Neural progenitor cell (in vitro differentiated cells): ENCODE results near the gene SLTM. TPM values are rescaled to one million over a fixed set of nuclear protein-coding genes. Genes with fewer than 3 reads are reported as not detected.

Experiments
- DNase-seq: peaks from one replicate; pipeline ENCODE4 v3.0.0-alpha.2; 2016; ENCODE audit warnings: low spot score
- H2AFZ ChIP-seq: fragments of 200-600 bp; sonication (generic); replicated peaks from 2 replicates; pipeline ENCODE4 v1.6.1; 2016; ENCODE audit warnings: antibody characterized with exemption
- H3F3A ChIP-seq: fragments of 200-600 bp; sonication (generic); 2 replicates; pipeline ENCODE4 v1.6.1; 2016; ENCODE audit warnings: antibody characterized with exemption, low read depth
- H3K27ac ChIP-seq: fragments of 200-600 bp; sonication (generic); 2 replicates; pipeline ENCODE4 v1.5.1; 2016; ENCODE audit warnings: mild to moderate bottlenecking
- H3K27me3 ChIP-seq: fragments of 200-600 bp; sonication (generic); 2 replicates; pipeline ENCODE4 v1.6.1; 2016; ENCODE audit warnings: mild to moderate bottlenecking, moderate library complexity
- H3K36me3 ChIP-seq: fragments of 200-600 bp; sonication (generic); 2 replicates; pipeline ENCODE4 v1.5.1; 2016
- H3K4me1 ChIP-seq: fragments of 200-600 bp; sonication (generic); 2 replicates; pipeline ENCODE4 v1.6.1; 2016; ENCODE audit warnings: mixed run types
- H3K4me2 ChIP-seq: fragments of 200-600 bp; sonication (generic); 2 replicates; pipeline ENCODE4 v1.6.1; 2016
- H3K4me3 ChIP-seq: fragments of 200-600 bp; sonication (generic); 2 replicates; pipeline ENCODE4 v1.5.1; 2016
- H3K79me2 ChIP-seq: fragments of 200-600 bp; sonication (generic); 2 replicates; pipeline ENCODE4 v1.6.1; 2016; ENCODE audit warnings: low read depth
- H3K9ac ChIP-seq: fragments of 200-600 bp; sonication (generic); 2 replicates; pipeline ENCODE4 v1.6.1; 2016
- H3K9me3 ChIP-seq: fragments of 200-600 bp; sonication (generic); 2 replicates; pipeline ENCODE4 v1.5.1; 2016; ENCODE audit warnings: low read depth
- H4K20me1 ChIP-seq: fragments of 200-600 bp; sonication (generic); 2 replicates; pipeline ENCODE4 v1.6.1; 2016; ENCODE audit warnings: low read depth
- H3K27ac Mint-ChIP-seq: 3 replicates; pipeline ENCODE4 v1.8.0; 2021; ENCODE audit warnings: mixed read lengths
- H3K27me3 Mint-ChIP-seq: 2 replicates; pipeline ENCODE4 v1.8.0; 2022; ENCODE audit warnings: low read depth, mild to moderate bottlenecking, inconsistent platforms, moderate library complexity, mixed read lengths; ENCODE audit not compliant: insufficient read depth
- H3K36me3 Mint-ChIP-seq: 3 replicates; pipeline ENCODE4 v1.8.0; 2021; ENCODE audit warnings: mixed read lengths
- H3K4me1 Mint-ChIP-seq: 3 replicates; pipeline ENCODE4 v1.8.0; 2021; ENCODE audit warnings: mixed read lengths
- H3K4me3 Mint-ChIP-seq: 3 replicates; pipeline ENCODE4 v1.8.0; 2021; ENCODE audit warnings: mild to moderate bottlenecking, moderate library complexity, mixed read lengths
- H3K9me3 Mint-ChIP-seq: 3 replicates; pipeline ENCODE4 v1.8.0; 2020; ENCODE audit warnings: mixed read lengths
- EZH2 ChIP-seq: fragments of 200-600 bp; sonication (generic); IDR thresholded peaks from 2 replicates; pipeline ENCODE4 v1.6.1; 2017; ENCODE audit warnings: antibody characterized with exemption, mild to moderate bottlenecking, moderate library complexity
- EZH2phosphoT487 ChIP-seq: fragments of 200-600 bp; sonication (generic); IDR thresholded peaks from 2 replicates; pipeline ENCODE4 v1.6.1; 2017; ENCODE audit warnings: antibody characterized with exemption
- total RNA-seq: library from RNA; depleted of rRNA; stranded (reverse); fragments of >200 nt; gene quantifications from 2 replicates; pipeline ENCODE4 v1.2.3, GENCODE V29; 2015; ENCODE audit warnings: low replicate concordance
- TF ChIP-seq, protein P1 (sequence below): fragments of 200-600 bp; sonication (generic); IDR thresholded peaks from 2 replicates; pipeline ENCODE4 v1.5.1; 2017; ENCODE audit warnings: antibody characterized with exemption, mild to moderate bottlenecking

The SLTM gene
- total RNA-seq = 106 and 152 TPM in 2 replicates

DNA sequence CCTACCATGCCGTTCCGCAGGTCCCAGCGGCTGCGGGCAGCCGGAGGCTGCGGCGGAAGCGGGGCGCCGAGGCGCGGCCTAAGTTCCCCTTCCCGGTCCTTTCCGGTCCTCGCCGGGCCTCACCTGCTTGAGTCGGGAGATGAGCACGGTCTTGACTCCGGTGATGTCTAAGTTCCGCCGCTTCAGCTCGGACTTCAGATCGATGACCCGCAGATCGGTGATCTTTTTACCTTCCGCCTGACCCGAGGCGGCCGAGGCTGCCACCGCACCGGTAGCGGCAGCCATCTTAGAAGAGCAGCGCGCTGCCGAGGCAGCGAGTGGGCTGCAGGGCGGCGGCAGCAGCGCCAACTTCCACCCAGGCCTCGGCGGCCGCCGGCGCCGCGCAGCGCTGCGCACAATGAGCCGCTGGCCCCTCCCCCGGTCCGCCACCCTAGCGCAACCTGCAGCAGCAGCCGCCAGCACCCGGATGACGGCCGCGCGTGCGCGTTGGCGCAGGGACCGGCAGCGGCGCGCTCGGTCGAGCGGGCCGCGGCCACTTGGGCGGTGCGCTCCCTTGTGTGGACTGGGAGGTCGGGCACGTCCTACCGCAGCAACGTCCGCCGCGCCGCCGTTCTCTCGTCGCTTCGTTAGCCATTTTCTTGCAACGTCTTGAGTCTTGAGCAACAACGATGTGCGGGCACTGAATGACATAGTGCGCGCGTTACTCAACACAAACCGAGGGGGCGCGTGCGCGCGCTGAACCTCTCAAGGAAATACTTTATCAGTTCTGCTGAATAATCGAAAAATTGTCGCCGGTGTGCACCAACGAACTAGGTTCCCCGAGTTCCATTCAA is at the start of gene SLTM:
TSS of gene SLTM (minus strand) at position 399 of the 833 bp plus-strand sequence. CDS start at position 285, 114 bp downstream.
- H3K4me2 ChIP-seq = peak within 1 kb of the TSS; percentile 89
- Mint-ChIP-seq H3K4me1 (peaks cover 24% of the 10 kb centered on the region), H3K27ac (peak within 1 kb of the TSS; percentile 100), H3K4me3 (peak within 1 kb of the TSS; percentile 99), H3K27me3 (peaks cover 2% of the 10 kb centered on the region), H3K9me3 (no peaks in the 10 kb centered on the region), H3K36me3 (no peaks in the 10 kb centered on the region)
- H3K79me2 ChIP-seq = peaks cover 48% of the 10 kb centered on the region
- no peaks in the 10 kb centered on the region for H3K27me3 ChIP-seq
- no peak for TF ChIP-seq EZH2phosphoT487
- TF ChIP-seq, protein P1, sequence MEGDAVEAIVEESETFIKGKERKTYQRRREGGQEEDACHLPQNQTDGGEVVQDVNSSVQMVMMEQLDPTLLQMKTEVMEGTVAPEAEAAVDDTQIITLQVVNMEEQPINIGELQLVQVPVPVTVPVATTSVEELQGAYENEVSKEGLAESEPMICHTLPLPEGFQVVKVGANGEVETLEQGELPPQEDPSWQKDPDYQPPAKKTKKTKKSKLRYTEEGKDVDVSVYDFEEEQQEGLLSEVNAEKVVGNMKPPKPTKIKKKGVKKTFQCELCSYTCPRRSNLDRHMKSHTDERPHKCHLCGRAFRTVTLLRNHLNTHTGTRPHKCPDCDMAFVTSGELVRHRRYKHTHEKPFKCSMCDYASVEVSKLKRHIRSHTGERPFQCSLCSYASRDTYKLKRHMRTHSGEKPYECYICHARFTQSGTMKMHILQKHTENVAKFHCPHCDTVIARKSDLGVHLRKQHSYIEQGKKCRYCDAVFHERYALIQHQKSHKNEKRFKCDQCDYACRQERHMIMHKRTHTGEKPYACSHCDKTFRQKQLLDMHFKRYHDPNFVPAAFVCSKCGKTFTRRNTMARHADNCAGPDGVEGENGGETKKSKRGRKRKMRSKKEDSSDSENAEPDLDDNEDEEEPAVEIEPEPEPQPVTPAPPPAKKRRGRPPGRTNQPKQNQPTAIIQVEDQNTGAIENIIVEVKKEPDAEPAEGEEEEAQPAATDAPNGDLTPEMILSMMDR = peak; percentile 38
- TF ChIP-seq EZH2 = no peak
- H4K20me1 ChIP-seq = peaks cover 4% of the 10 kb centered on the region
- peaks cover 28% of the 10 kb centered on the region for H3F3A ChIP-seq
- peak within 1 kb of the TSS; percentile 95 for H2AFZ ChIP-seq
- DNase-seq = peak; percentile 98
- peaks cover 21% of the 10 kb centered on the region for H3K4me1 ChIP-seq
- H3K9me3 ChIP-seq = no peaks in the 10 kb centered on the region
- peak within 1 kb of the TSS; percentile 99 for H3K9ac ChIP-seq
- H3K27ac ChIP-seq = peak within 1 kb of the TSS; percentile 100
- peak within 1 kb of the TSS; percentile 88 for H3K4me3 ChIP-seq
- peaks cover 4% of the 10 kb centered on the region for H3K36me3 ChIP-seq

DNA sequence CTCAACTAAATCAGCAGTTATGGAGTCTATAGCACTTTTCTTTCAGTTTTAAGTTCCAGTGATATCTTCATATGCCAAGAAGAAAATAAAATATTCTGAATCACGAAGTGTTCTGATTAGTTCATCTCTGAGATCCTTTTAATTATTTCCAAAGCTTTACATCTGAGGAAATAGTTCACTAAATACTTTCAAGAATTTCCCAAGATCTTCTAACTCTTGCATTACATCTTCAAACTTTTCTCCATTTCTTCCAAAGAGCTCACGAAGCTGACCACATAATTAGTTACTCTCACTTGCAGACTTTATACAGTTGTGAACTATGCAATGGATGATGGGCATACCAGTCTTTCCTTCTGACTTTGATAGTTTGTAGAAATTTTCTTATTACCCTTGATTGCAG is 49.8 kb upstream of the SLTM start:
- Mint-ChIP-seq H3K4me1 (peaks cover 5% of the 10 kb centered on the region), H3K27ac (no peak overlapping the region), H3K9me3 (no peaks in the 10 kb centered on the region), H3K4me3 (no peak overlapping the region), H3K36me3 (no peaks in the 10 kb centered on the region), H3K27me3 (peaks cover 2% of the 10 kb centered on the region)
- Histone ChIP-seq H3K27me3 (peaks cover 14% of the 10 kb centered on the region), H3K36me3 (no peaks in the 10 kb centered on the region), H3K4me2 (no peak overlapping the region), H3K4me3 (no peak overlapping the region), H2AFZ (no peak overlapping the region), H3K9ac (no peak overlapping the region), H4K20me1 (peaks cover 2% of the 10 kb centered on the region), H3K79me2 (peaks cover 3% of the 10 kb centered on the region), H3K27ac (no peak overlapping the region), H3K9me3 (no peaks in the 10 kb centered on the region), H3K4me1 (no peaks in the 10 kb centered on the region), H3F3A (peaks cover 7% of the 10 kb centered on the region)
- TF ChIP-seq EZH2phosphoT487 = no peak
- TF ChIP-seq, protein P1 = no peak
- TF ChIP-seq EZH2 = no peak
- DNase-seq = no peak

DNA sequence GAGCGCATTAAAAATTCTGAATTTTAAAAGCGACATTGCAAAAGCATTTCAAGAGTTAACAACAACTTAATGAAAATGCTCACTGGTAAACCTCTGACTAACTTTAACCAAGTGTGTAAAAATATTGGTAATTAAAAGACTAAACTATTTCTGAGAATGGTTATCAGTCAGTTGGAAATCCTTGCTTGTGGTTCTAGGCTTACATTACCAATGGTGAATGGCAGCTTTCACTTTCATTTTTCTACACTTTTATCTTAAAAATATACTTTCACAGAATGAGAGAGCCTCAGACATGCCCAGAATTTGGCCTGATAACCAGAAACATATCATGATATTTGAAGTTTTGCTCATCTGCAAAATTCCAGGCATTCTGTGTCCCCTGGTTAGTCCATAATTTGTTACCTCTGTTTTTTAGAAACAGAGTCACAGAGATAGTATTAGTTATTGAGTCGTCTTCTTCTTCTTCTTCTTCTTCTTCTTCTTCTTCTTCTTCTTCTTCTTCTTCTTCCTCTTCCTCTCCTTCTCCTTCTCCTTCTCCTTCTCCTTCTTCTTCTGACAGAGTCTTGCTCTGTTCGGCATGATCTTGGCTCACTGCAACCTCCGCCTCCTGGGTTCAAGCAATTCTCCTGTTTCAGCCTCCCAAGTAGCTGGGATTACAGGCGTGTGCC is 48.5 kb upstream of the SLTM start:
- H3K4me3 Mint-ChIP-seq = no peak overlapping the region
- TF ChIP-seq, protein P1 = no peak
- TF ChIP-seq EZH2phosphoT487 (no peak), EZH2 (no peak)
- no peaks in the 10 kb centered on the region for H3K4me1 Mint-ChIP-seq
- no peak overlapping the region for H3K4me3 ChIP-seq
- no peak overlapping the region for H2AFZ ChIP-seq
- no peaks in the 10 kb centered on the region for H3K4me1 ChIP-seq
- peaks cover 2% of the 10 kb centered on the region for H3K27me3 Mint-ChIP-seq
- H3K27ac Mint-ChIP-seq = no peak overlapping the region
- H3K9me3 ChIP-seq = no peaks in the 10 kb centered on the region
- no peak overlapping the region for H3K27ac ChIP-seq
- no peak for DNase-seq
- H3K4me2 ChIP-seq = no peak overlapping the region
- H3K79me2 ChIP-seq = no peaks in the 10 kb centered on the region
- no peaks in the 10 kb centered on the region for H3K9me3 Mint-ChIP-seq
- no peaks in the 10 kb centered on the region for H3K36me3 ChIP-seq
- H3K27me3 ChIP-seq = peaks cover 14% of the 10 kb centered on the region
- H4K20me1 ChIP-seq = no peaks in the 10 kb centered on the region
- no peak overlapping the region for H3K9ac ChIP-seq
- no peaks in the 10 kb centered on the region for H3F3A ChIP-seq
- no peaks in the 10 kb centered on the region for H3K36me3 Mint-ChIP-seq
